ENCODE measurements around the gene RIN3. TPM values are rescaled to one million over a fixed set of nuclear protein-coding genes. Genes with fewer than 3 reads are reported as not detected.

The RIN3 gene
- total RNA-seq, 1 experiment from 2014 or later: 0.55 TPM

GRCh38 chr14:92555465-92556111 lies 42.0 kb downstream of the RIN3 start:
- H3K4me3 ChIP-seq: no peak overlapping the region
- H3K27me3 ChIP-seq (replicated peaks): no peaks in the 10 kb centered on the region
- no peak for DNase-seq (ENCODE audit: low read depth in 1 of 2, low spot score in 2 of 2)
- no peaks in the 10 kb centered on the region; the same call in none of the 2 replicates for H3K36me3 ChIP-seq
- no peaks in the 10 kb centered on the region for H3K9me3 ChIP-seq (replicated peaks)
- H3K4me1 ChIP-seq (replicated peaks): peaks cover 10% of the 10 kb centered on the region
- H3K27ac ChIP-seq: no peak overlapping the region

GRCh38 chr14:92556255-92556741 lies 42.7 kb downstream of the RIN3 start:
- DNase-seq (ENCODE audit: low read depth in 1 of 2, low spot score in 2 of 2): no peak
- no peaks in the 10 kb centered on the region for H3K9me3 ChIP-seq (replicated peaks)
- no peak overlapping the region for H3K27ac ChIP-seq

GRCh38 chr14:92556863-92557543 lies 43.4 kb downstream of the RIN3 start:
- Histone ChIP-seq H3K4me3 (no peak overlapping the region), H3K27me3 (replicated peaks) (no peaks in the 10 kb centered on the region), H3K4me1 (replicated peaks) (peaks cover 10% of the 10 kb centered on the region), H3K27ac (no peak overlapping the region), H3K9me3 (replicated peaks) (no peaks in the 10 kb centered on the region), H3K36me3 (no peaks in the 10 kb centered on the region; the same call in none of the 2 replicates)
- DNase-seq (ENCODE audit: low read depth in 1 of 2, low spot score in 2 of 2): no peak

More at GRCh38 chr14:92556255-92556741, 42.7 kb downstream of the RIN3 start:
- H3K4me1 ChIP-seq (replicated peaks): peaks cover 10% of the 10 kb centered on the region
- no peaks in the 10 kb centered on the region; the same call in none of the 2 replicates for H3K36me3 ChIP-seq
- H3K4me3 ChIP-seq: no peak overlapping the region
- no peaks in the 10 kb centered on the region for H3K27me3 ChIP-seq (replicated peaks)

- no peak overlapping the region for H3K4me3 ChIP-seq
- no peak for DNase-seq (ENCODE audit: low read depth in 1 of 2, low spot score in 2 of 2)
- no peaks in the 10 kb centered on the region for H3K27me3 ChIP-seq (replicated peaks)
- H3K9me3 ChIP-seq (replicated peaks): no peaks in the 10 kb centered on the region
- no peak overlapping the region for H3K27ac ChIP-seq
- no peaks in the 10 kb centered on the region; the same call in none of the 2 replicates for H3K36me3 ChIP-seq
- peaks cover 10% of the 10 kb centered on the region for H3K4me1 ChIP-seq (replicated peaks)
Observed at GRCh38 chr14:92557544-92557912, 43.9 kb downstream of the RIN3 start.

GRCh38 chr14:92558319-92558718 lies 44.7 kb downstream of the RIN3 start:
- Histone ChIP-seq H3K27ac (no peak overlapping the region), H3K4me1 (replicated peaks) (peaks cover 7% of the 10 kb centered on the region), H3K9me3 (replicated peaks) (no peaks in the 10 kb centered on the region), H3K4me3 (no peak overlapping the region), H3K36me3 (no peaks in the 10 kb centered on the region; the same call in none of the 2 replicates), H3K27me3 (replicated peaks) (no peaks in the 10 kb centered on the region)
- DNase-seq (ENCODE audit: low read depth in 1 of 2, low spot score in 2 of 2): no peak

- H3K4me1 ChIP-seq (replicated peaks): no peaks in the 10 kb centered on the region
- H3K36me3 ChIP-seq: no peaks in the 10 kb centered on the region; the same call in none of the 2 replicates
- H3K4me3 ChIP-seq: no peak overlapping the region
- no peak for DNase-seq (ENCODE audit: low read depth in 1 of 2, low spot score in 2 of 2)
- no peak overlapping the region for H3K27ac ChIP-seq
- no peaks in the 10 kb centered on the region for H3K9me3 ChIP-seq (replicated peaks)
- H3K27me3 ChIP-seq (replicated peaks): no peaks in the 10 kb centered on the region
Observed at GRCh38 chr14:92559486-92559885, 45.9 kb downstream of the RIN3 start.

- H3K36me3 ChIP-seq: no peaks in the 10 kb centered on the region; the same call in none of the 2 replicates
- DNase-seq (ENCODE audit: low read depth in 1 of 2, low spot score in 2 of 2): no peak
- no peak overlapping the region for H3K4me3 ChIP-seq
- H3K4me1 ChIP-seq (replicated peaks): no peaks in the 10 kb centered on the region
- no peaks in the 10 kb centered on the region for H3K9me3 ChIP-seq (replicated peaks)
- no peak overlapping the region for H3K27ac ChIP-seq
- H3K27me3 ChIP-seq (replicated peaks): no peaks in the 10 kb centered on the region
Observed at GRCh38 chr14:92560106-92560865, 46.7 kb downstream of the RIN3 start.

- no peaks in the 10 kb centered on the region for H3K9me3 ChIP-seq (replicated peaks)
- no peak for DNase-seq (ENCODE audit: low read depth in 1 of 2, low spot score in 2 of 2)
- no peak overlapping the region for H3K4me3 ChIP-seq
- H3K4me1 ChIP-seq (replicated peaks): no peaks in the 10 kb centered on the region
- H3K27ac ChIP-seq: no peak overlapping the region
- no peaks in the 10 kb centered on the region; the same call in none of the 2 replicates for H3K36me3 ChIP-seq
- no peaks in the 10 kb centered on the region for H3K27me3 ChIP-seq (replicated peaks)
Observed at GRCh38 chr14:92561906-92562479, 48.4 kb downstream of the RIN3 start.

GRCh38 chr14:92563359-92563758 lies 49.8 kb downstream of the RIN3 start:
- no peak overlapping the region for H3K27ac ChIP-seq
- H3K9me3 ChIP-seq (replicated peaks): no peaks in the 10 kb centered on the region
- H3K27me3 ChIP-seq (replicated peaks): no peaks in the 10 kb centered on the region
- H3K4me1 ChIP-seq (replicated peaks): no peaks in the 10 kb centered on the region
- DNase-seq (ENCODE audit: low read depth in 1 of 2, low spot score in 2 of 2): no peak
- H3K36me3 ChIP-seq: no peaks in the 10 kb centered on the region
- H3K4me3 ChIP-seq: no peak overlapping the region

GRCh38 chr14:92563765-92564285 lies 50.2 kb downstream of the RIN3 start:
- Histone ChIP-seq H3K9me3 (replicated peaks) (no peaks in the 10 kb centered on the region), H3K27ac (no peak overlapping the region), H3K4me3 (no peak overlapping the region), H3K4me1 (replicated peaks) (no peaks in the 10 kb centered on the region), H3K27me3 (replicated peaks) (no peaks in the 10 kb centered on the region), H3K36me3 (no peaks in the 10 kb centered on the region)
- DNase-seq (ENCODE audit: low read depth in 1 of 2, low spot score in 2 of 2): no peak

GRCh38 chr14:92564344-92565039 lies 50.9 kb downstream of the RIN3 start:
- Histone ChIP-seq H3K27me3 (replicated peaks) (no peaks in the 10 kb centered on the region), H3K36me3 (no peaks in the 10 kb centered on the region), H3K4me1 (replicated peaks) (no peaks in the 10 kb centered on the region), H3K9me3 (replicated peaks) (no peaks in the 10 kb centered on the region), H3K4me3 (no peak overlapping the region), H3K27ac (no peak overlapping the region)
- DNase-seq (ENCODE audit: low read depth in 1 of 2, low spot score in 2 of 2): no peak

- Histone ChIP-seq H3K27ac (no peak overlapping the region), H3K4me1 (replicated peaks) (no peaks in the 10 kb centered on the region), H3K9me3 (replicated peaks) (no peaks in the 10 kb centered on the region), H3K4me3 (no peak overlapping the region), H3K36me3 (no peaks in the 10 kb centered on the region), H3K27me3 (replicated peaks) (no peaks in the 10 kb centered on the region)
- no peak for DNase-seq (ENCODE audit: low read depth in 1 of 2, low spot score in 2 of 2)
Observed at GRCh38 chr14:92565040-92565717, 51.6 kb downstream of the RIN3 start.
